Astrocyte of the cerebellum (primary cell): ENCODE results near the gene SPTY2D1.

Source experiments
- DNase-seq: peaks from one replicate; pipeline ENCODE4 v3.0.0-alpha.2; 2011; ENCODE audit warnings: low read depth
- H3K4me3 ChIP-seq: 2 replicates; pipeline ENCODE4 v1.5.1; 2011; ENCODE audit warnings: mild to moderate bottlenecking, low read depth, low read length, moderate library complexity
- CTCF ChIP-seq: IDR thresholded peaks from 2 replicates; pipeline ENCODE4 v1.5.1; 2012; ENCODE audit warnings: low read length, low read depth, moderate library complexity, mild to moderate bottlenecking; ENCODE audit errors: missing control alignments
- in situ Hi-C: cut with HindIII; loops from 2 replicates; pipeline ENCODE4 v1.10.0; 2017; ENCODE audit warnings: low sequenced_read_pairs

Gene SPTY2D1

GRCh38 chr11:18581825-18582224 lies 52.3 kb downstream of the SPTY2D1 start:
- no peak overlapping the region for H3K4me3 ChIP-seq
- in situ Hi-C loops, result no loop called here
- no peak for DNase-seq
- TF ChIP-seq CTCF, result no peak

GRCh38 chr11:18580113-18580766 lies 53.9 kb downstream of the SPTY2D1 start:
- TF ChIP-seq CTCF, result no peak
- H3K4me3 ChIP-seq, result no peak overlapping the region
- DNase-seq, result no peak
- in situ Hi-C loops, result no loop called here

GRCh38 chr11:18578975-18579598 lies 55.1 kb downstream of the SPTY2D1 start:
- DNase-seq, result no peak
- in situ Hi-C loops, result no loop called here
- TF ChIP-seq CTCF, result no peak
- H3K4me3 ChIP-seq, result no peak overlapping the region

GRCh38 chr11:18575361-18575760 lies 58.8 kb downstream of the SPTY2D1 start:
- DNase-seq, result no peak
- no peak for TF ChIP-seq CTCF
- H3K4me3 ChIP-seq, result no peak overlapping the region
- in situ Hi-C loops, result no loop called here

- no peak for DNase-seq
- no peak overlapping the region for H3K4me3 ChIP-seq
- in situ Hi-C loops, result no loop called here
- no peak for TF ChIP-seq CTCF
These were observed 67.1 kb downstream of the SPTY2D1 start for GRCh38 chr11:18567081-18567480.

GRCh38 chr11:18566406-18566805 lies 67.7 kb downstream of the SPTY2D1 start:
- no peak overlapping the region for H3K4me3 ChIP-seq
- in situ Hi-C loops, result no loop called here
- DNase-seq, result no peak
- TF ChIP-seq CTCF, result no peak
